ENCODE measurements around the gene CDO1.

The CDO1 gene

GRCh38 chr5:115855959-115856358 is 39.5 kb upstream of the CDO1 start:
- no peak for TF ChIP-seq CTCF (IDR thresholded peaks at IDR 0.05; ENCODE audit: low read depth, low read length)
- no peak for DNase-seq
- Histone ChIP-seq H3K27me3 (no peaks in the 10 kb centered on the region), H3K4me3 (ENCODE audit: low read depth, low read length) (no peak overlapping the region), H3K9me3 (no peaks in the 10 kb centered on the region), H3K36me3 (no peaks in the 10 kb centered on the region), H3K4me1 (no peaks in the 10 kb centered on the region)

- TF ChIP-seq CTCF (IDR thresholded peaks at IDR 0.05; ENCODE audit: low read depth, low read length), result no peak
- no peaks in the 10 kb centered on the region for H3K36me3 ChIP-seq
- H3K9me3 ChIP-seq, result no peaks in the 10 kb centered on the region
- no peak overlapping the region for H3K4me3 ChIP-seq (ENCODE audit: low read depth, low read length)
- no peaks in the 10 kb centered on the region for H3K4me1 ChIP-seq
- no peaks in the 10 kb centered on the region for H3K27me3 ChIP-seq
- no peak for DNase-seq
Measured at GRCh38 chr5:115854139-115854538, 37.7 kb upstream of the CDO1 start.

- no peak for DNase-seq
- Histone ChIP-seq H3K27me3 (no peaks in the 10 kb centered on the region), H3K9me3 (no peaks in the 10 kb centered on the region), H3K4me3 (ENCODE audit: low read depth, low read length) (no peak overlapping the region), H3K36me3 (no peaks in the 10 kb centered on the region), H3K4me1 (no peaks in the 10 kb centered on the region)
- TF ChIP-seq CTCF (IDR thresholded peaks at IDR 0.05; ENCODE audit: low read depth, low read length), result no peak
Measured at GRCh38 chr5:115850744-115851416, 34.4 kb upstream of the CDO1 start.

- TF ChIP-seq CTCF (IDR thresholded peaks at IDR 0.05; ENCODE audit: low read depth, low read length), result no peak
- Histone ChIP-seq H3K9me3 (no peaks in the 10 kb centered on the region), H3K4me3 (ENCODE audit: low read depth, low read length) (no peak overlapping the region), H3K4me1 (no peaks in the 10 kb centered on the region), H3K27me3 (no peaks in the 10 kb centered on the region), H3K36me3 (no peaks in the 10 kb centered on the region)
- DNase-seq, result no peak
Measured at GRCh38 chr5:115849258-115849798, 32.9 kb upstream of the CDO1 start.

GRCh38 chr5:115847290-115847689 is 30.8 kb upstream of the CDO1 start:
- Histone ChIP-seq H3K9me3 (no peaks in the 10 kb centered on the region), H3K36me3 (no peaks in the 10 kb centered on the region), H3K4me3 (ENCODE audit: low read depth, low read length) (no peak overlapping the region), H3K4me1 (peaks cover 4% of the 10 kb centered on the region; the same call in 1 of the 2 replicates), H3K27me3 (no peaks in the 10 kb centered on the region)
- DNase-seq, result no peak
- no peak for TF ChIP-seq CTCF (IDR thresholded peaks at IDR 0.05; ENCODE audit: low read depth, low read length)

GRCh38 chr5:115844321-115844817 is 27.9 kb upstream of the CDO1 start:
- Histone ChIP-seq H3K4me1 (peaks cover 4% of the 10 kb centered on the region; the same call in 1 of the 2 replicates), H3K4me3 (ENCODE audit: low read depth, low read length) (no peak overlapping the region), H3K36me3 (no peaks in the 10 kb centered on the region), H3K27me3 (no peaks in the 10 kb centered on the region), H3K9me3 (no peaks in the 10 kb centered on the region)
- no peak for DNase-seq
- TF ChIP-seq CTCF (IDR thresholded peaks at IDR 0.05; ENCODE audit: low read depth, low read length), result no peak

Measured in BE2C (cell line).